TTC549 (cell line): ENCODE data around the gene CCDC12.

Source experiments
- FAIRE-seq: peaks from 2 replicates; lab custom pipeline; 2012; peaks lifted over from hg19 to GRCh38; lab: Jason Lieb, UNC

Gene CCDC12

DNA sequence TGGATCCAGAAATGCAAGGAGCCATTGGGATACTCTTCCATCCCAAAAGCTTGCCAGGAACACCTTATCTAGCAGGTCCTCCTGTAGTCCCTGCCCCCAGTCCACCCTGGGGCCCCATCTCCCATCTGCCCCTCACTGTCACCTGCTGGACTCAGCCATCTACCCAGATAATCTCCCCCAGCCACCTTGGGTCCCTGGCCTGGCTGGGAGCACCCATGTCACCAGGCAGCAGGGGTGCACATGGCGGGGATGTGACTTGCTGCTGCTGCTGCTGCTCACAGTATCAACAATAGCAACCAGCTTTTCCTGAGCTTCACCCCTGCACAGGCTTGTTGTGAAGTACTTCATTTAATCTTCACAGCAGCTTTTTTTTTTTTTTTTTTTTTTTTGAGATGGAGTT lies 86.4 kb downstream of the CCDC12 start:
- no peak for FAIRE-seq

DNA sequence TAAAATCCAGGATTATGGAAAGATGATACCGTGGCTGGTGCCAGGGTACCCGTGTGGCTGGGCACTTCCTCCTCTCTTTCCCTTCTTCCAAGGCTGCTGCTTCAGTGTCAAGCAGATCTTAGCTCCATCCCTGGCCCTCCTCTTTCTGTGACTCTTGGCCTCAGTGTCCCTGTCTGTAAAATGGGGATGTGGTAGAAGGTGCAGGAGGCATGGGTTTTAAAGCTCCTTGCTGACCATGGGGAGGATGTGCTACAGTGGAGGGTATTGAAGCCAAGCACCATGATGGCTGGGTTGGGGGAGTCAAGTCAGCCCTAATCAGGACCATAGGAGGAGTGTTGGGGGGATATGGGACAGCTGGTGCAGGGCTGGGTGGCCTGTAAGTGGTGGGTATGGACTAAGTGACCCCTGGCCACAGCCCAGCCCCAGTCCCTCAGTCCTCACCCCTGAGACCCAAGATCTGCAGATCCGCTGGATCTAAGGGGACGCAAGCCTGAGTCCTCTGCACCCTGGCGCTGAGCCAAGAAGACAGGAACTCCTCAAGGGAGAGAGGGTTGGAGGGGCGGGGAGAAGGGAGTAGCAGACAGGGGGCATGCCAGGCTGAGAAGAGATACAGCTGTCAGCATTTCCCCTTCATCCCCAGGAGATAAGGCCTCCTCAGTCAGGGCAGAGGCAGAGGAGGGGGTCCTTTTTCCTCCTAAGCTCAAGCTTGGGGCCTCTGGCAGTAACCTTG lies 87.0 kb downstream of the CCDC12 start:
- no peak for FAIRE-seq

DNA sequence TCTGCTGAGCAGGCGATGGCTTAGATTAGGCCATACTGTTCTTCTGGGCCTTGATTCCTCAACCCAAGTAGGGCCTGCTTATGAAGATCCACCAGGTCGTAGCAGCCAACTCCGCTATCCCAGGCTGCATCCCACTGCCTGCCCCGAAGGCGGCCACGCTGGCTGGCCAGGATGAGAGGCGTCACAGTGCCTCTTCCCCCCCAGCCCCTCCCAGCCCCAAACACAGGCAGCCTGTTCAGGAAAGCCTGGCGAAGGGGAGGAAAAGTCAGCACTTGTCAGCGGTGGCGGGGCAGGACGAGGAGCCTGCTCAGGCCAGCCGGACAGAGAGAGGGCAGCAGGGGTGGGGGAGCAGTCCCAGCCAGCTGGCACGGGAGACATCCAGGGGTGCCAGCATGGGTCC lies 87.8 kb downstream of the CCDC12 start:
- FAIRE-seq = no peak

DNA sequence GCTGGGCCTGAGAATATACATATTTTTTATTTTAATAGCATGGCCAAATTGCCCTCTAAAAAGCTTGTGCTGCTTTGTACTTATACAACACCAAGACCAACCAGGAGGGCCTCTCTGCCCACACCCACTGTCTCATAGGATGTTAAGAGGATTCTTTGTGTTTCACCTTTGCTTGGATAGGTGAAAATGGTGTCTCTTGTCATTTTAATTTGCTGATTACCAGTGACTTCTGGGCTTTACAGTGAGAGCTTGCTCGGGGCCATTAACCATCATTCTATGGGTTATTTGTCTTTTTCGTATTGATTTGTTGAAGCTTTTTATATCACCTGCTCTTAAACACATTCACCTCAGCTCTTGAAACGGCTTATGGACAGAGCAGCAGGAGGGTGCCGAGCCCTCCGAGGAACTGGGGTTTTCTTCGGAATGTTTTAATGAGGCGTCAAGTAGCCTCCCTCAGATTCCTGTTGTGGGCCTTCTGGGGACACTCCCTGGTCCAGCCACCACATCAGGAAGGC lies 88.5 kb downstream of the CCDC12 start:
- no peak for FAIRE-seq

DNA sequence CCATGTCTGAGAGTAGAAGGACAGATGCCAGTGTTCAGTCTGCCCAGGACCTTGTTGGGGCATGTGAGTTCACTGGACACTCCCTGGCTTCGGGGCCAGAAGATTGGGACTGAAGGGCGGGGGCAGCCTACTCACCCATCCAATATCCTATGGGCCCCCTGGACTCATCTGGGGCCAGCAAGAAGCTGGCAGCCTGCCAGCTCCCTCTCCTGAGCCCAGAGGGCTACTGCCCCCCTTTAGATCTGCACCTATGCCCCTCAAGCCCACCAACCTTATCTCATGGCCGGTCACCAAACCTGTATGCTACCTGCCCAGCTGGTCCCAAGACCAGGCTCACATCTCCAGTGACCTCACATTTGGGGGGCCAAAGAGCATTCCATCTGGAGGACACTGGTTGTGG lies 90.9 kb downstream of the CCDC12 start:
- no peak for FAIRE-seq

DNA sequence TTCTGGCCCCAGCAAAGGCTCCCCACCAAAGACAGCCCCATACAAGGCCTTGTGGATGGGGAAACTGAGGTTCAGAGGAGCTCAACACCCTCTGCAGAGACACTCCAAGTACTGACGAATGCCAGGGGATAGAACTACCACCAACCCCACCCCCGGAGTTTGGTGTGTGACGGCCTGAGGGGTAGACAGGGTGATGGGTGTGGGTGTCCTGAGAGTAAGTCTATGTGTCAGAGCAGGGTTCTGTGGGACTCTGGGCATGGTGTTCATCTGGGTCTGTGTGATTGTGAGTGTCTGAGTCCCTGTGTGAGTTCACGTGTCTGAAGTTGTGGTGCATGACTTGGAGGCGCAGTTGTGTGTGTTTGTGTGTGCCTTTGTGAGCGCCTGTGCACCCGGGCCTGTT lies 91.6 kb downstream of the CCDC12 start:
- no peak for FAIRE-seq

DNA sequence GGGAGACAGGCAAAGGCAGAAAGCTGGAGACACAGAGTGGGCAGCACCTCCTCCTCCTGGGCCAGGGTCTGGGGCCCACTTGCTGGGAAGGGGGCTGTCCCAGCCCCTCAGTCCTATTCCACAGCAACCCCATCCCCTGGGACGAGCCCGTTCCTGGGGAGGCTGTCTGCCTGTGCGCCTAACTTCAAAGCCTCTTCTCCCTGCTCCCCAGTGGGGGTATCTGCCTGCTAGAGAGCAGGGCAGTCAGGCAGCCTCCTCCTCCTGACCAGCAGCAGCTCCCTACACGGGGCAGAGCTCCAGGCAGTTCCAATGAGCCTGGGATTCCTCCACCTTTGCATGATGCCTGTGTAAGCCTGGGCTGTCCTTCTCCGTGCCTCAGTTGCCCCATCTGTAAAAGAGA lies 92.1 kb downstream of the CCDC12 start:
- FAIRE-seq = no peak

DNA sequence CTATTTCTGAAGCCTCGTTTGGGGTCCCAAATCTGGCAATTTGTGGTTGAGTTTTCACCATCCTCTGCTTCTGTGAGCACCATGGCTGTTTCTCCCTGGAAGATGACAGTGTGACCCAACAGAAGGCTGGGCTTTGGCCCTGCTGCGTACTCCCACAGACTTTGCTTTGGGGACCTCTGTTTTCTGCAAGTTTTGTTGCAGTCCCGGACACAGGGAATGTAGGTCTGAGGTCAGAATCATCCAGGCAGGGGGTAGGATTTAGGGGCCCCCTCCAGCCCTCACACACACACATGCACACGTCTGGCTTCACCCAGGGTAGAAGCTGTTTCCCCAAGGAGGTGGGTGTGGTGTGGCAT lies 92.7 kb downstream of the CCDC12 start:
- FAIRE-seq = no peak

DNA sequence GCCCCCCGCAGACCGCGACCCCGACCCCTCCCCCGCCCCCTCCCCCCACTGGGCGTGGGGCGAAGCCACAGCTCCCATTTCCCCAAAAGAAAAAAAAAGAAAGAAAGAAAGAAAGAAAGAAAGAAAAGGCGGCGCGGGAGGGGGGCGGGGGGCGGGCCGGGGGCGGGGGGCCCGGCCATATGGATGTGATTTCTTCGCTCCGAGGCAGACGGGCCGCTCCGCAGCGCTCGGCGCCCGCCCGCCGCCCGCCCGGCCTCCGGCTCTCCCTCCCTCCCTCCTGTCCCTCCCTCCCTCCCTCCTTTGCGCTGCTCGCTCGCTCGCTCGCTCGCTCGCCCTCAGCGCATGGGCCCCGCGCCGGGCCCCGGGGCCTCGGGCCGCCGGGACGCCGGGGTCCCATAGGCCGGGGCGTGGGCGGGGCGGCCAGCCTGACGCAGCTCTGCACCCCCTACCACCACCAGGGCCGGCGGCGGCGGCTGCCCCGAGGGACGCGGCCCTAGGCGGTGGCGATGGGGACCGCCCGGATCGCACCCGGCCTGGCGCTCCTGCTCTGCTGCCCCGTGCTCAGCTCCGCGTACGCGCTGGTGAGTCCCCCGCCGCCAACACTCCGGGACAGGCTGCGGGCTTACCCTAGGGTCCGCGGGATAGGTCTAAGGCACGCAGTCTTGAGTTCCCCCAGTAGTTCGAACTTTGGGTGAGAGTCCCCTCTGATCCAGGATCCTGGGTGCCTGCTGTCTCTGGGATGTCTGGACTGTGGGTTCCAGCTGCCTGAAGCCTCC lies 93.3 kb downstream of the CCDC12 start:
- FAIRE-seq = no peak

DNA sequence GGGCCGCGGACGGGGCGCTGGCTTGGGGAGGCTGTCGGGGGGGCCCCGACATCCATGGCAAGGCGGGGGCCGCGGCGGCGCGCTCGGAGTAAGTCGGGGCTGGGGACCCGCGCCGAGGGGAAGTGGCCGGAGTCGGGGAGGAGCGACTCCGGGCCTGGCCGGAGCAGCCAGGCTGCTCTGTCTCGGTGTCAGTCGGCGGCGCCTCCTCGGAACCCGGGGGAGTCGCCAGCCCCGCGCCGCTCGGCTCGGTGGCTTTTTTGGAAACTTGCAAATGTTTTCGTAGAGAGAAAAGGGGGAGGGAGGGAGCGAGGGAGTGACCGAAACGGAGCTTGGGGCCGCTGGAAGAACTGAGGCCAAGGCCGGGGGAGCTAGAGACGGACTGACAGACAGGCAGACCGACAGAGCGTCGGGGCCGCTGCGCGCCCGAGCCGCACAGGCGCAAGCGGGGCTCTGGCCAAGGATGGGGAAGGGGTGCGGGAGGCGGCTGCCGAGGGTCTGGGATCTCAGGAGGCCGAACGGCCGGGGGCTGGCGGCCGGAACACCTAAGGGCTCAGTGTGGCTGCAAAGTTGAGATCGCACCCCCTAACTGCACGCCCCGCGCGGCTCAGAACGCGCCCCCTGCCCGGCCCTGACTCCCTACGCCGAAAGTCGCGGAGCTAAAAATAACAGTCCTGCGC lies 94.0 kb downstream of the CCDC12 start:
- no peak for FAIRE-seq

DNA sequence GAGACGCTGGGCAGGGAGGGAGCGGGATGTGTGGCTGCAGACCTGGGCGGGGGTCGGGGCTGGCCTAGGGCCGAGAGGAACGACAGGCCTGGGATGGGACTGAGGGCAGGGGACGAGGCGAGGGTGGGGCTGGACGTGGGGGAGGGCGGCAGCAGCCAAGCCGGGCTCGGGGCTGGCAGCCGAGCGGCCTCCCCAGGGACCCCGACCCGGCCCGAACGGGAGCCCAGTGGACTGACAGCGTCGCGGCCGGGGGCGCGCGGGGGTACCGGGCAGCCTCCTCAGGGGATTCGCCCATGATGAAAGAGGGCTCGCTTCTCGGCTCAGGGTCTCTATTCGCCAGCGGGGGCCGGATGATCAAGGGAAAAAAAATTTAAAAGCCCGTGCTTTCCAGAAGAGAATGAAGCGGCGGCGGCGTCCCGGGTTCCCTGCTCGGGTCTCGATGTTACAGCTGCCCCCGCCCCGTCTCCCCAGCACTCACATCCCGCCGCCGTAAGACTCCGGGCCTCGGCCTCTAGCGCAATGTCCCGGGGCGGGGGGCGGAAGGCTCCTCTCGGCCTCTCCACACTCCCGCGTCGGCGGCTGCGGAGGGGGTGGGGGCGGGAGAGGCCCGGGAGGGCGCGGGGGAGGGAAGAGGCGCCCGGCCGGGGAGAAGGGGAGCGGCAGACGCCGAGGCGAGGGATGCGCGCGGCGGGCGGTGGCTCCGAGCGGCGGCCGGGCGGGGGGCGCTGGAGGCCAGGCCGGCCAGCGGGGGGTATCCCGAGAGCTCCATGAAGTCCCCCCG lies 94.8 kb downstream of the CCDC12 start:
- no peak for FAIRE-seq

DNA sequence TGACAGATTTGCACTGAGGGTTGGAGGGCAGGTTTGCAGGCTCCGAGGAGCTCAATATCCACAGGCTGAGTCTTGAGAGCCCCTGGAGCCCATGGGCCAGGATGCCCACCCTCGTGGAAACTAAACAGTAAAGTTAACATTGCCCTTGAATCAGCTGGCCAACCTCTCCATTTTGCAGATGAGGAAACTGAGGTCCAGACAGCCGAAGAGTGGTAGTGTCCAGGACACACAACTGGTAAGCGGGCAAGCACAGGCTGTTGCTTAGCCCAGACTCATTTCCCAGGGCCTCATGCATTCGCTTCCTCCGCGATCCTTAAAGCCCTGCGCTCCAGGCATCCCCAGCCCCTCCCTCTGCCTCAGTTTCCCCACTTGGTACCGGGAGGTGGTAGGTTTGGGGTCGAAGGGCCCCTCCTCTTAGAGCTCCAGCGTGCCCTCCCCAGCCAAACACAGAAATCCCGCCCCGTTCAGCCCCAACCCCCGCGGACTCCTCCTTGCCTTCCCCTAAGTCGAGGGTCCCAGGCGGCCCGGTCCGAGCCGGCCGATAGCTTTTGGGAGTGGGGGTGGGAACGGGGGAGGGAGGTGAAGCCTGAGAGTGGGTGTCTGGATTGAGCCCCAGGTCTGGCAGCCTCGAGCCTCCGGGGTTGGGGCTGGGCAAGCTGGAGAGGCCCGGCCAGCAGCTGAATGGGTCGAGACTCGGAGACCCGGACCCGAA lies 95.5 kb downstream of the CCDC12 start:
- no peak for FAIRE-seq

DNA sequence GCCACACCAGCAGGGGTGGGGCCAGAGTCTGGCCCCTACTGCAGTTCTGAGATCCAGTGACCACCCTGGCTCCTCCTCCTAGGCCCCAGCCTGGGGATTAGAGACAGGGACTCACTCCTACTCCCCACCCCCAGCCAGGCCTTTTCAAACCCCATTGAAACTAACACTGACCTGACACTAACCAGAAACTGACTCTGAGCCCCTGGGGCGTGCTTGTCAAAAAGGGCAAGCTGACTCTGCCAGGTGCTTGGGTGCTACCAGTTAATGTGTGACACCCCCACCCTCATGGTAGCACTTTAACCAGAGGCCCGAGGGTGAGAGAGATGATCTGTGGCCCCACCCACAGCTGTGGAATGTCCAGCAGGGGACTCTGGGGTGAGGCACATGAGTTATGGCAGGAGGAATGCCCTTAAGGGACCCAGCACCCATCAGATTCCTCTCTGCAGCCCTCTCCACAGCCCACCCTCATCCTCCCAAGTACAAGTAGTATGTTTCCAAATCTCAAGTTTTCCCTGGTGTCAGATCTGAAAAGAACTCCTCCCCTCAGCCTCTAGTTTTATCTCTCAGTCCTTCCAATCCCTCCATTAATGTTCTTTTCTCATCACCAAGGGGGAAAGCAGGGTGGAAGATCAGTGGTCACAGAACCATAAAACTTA lies 97.6 kb downstream of the CCDC12 start:
- FAIRE-seq = no peak

DNA sequence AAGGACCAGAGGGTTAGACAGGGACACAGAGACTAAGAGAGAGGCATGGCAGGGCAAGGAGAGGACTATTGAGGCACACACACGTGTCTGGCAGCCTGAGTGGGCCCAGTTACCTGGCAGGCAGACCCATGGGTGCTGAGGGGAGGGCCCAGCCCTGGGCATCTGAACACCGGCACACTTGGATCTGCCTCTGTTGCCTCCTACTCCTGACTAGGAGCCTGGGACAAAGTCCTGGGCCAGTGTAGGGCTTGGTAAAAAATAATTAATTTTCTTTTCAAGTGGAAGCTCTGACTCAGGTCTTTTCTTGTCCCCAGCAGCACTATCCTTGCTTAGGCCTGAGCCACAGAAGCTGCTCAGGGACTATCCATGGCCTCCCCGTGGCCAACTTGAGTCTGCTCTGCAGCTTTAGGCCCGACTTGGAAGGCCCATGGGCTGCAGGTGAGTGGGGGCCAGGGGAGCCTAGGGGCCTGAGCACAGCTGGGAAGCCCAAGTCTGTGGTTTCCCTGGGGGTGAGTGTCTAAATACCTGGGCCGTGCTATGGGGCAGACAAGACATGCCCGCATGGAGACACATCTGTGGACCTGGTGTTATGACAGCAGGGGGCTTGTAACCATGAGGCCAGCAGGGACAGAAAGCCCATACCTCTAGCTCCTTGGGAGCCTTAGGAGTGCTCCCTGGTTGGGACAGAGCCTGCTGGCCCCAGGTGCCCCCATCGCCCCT lies 99.0 kb downstream of the CCDC12 start, which contains the start of gene PTH1R:
PTH1R (plus strand) TSS at position 316 of the 720 bp plus-strand sequence. CDS start 5,839 bp downstream, outside the sequence.
- no peak for FAIRE-seq

DNA sequence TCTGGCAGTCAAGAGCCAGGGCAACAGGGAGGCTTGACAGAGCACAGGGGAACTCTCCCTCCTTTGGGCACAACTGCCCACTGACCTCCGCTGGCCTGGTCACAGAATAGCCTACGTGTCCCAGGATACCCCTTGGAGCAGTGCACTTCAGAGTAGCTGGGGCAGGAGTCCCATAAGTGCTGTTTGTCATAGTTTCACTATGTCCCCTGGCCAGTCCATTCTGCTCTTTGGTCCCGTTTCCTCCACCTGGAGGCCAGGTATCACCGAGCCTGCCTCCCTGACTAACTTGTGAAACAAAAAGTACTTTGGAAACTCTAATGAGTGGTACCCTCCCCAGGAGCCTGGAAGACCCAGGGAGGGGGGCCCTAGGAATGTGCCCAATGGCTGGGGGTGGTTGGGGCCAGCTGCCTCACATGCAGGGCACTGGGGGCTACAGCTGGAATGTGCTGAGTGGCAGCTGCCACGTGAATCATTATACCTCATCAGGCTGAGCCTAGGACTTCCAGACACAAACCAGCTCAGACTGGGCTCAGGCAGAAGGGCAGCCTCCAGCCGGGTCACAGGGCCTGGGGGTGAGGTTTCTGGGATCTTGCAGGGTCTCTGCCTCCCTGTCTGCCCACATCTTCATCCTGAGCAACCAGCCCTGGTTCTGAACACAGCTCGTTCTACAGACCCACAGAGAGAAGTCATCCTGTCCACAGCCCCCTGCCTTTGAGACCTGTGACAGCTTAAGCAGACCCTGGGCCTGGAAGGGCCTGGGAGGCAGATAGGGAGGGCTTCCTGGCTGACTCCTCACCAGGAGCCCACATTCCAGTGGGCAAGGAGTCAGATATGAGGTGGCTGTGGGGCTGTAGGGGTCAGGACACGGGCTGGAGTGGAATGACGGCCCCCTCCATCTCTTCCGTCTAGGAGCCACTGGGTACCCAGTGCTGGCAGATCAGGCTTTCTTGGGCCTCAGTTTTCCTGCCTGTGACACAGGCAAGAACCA lies 99.9 kb downstream of the CCDC12 start:
- no peak for FAIRE-seq

DNA sequence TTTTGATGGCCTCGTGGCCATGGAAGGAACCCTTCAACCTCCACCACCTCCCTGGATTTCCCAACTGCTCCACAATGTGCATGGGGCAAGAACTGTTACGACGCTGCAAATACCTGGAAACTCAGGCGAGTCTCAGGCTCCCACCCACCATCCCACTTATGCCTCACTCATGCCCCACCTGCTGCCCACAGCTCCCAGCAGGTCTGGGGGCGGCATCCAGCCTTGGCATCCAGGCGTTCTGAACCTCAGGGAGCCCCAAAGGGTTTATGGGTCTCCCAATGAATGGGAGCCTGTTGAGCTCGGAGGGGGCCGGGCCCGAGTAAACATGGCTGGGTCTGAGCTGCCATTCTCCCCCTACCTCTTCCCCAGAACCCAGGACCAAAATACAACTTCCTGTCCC lies 101.0 kb downstream of the CCDC12 start:
- FAIRE-seq = no peak

DNA sequence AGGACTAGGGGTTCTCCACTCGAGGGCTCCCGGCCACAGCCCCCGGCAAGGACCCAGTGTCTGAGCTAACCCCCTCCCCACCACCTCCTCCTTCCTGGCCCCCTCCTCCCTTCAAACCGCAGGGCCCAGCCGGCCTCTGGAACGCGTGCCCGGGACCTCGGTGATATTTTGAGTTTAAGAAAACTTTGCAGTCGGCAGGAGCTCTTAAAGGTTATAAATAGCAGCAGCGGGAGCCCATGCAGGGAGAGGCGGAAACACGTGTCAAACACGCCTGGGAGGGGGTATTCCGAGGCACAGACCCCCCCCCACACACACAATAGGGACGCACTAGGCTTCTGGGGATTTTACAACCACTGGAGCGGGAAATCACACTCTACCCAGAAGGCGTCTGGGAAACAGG lies 102.1 kb downstream of the CCDC12 start:
- FAIRE-seq = no peak

DNA sequence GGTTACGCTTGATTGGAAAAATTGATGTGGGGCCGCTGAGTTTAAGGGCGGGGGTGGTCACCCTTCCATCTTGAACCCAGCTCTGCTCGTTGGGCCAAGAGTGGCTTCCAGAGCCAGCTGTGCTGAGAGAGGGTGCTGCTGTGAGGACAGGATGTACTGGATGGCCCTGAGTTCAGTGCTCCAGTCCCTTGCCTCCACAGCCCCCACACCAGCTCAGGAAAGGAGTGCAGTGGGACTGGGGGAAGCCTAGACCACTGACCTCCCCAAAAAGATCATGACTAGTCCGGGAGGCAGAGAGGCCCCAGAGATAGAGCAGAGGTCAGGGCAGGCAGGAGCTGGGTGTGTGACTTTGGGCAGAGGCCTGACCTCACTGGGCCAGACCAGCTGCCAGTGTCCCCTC lies 103.0 kb downstream of the CCDC12 start:
- no peak for FAIRE-seq
